Suprapubic skin (tissue), 4 donors: Measurements from ENCODE around the gene OR8B4. TPM values are rescaled to one million over a fixed set of nuclear protein-coding genes. Genes with fewer than 3 reads are reported as not detected.

Source experiments
- DNase-seq, 2 donors: peaks; one replicate each; pipeline ENCODE4 v3.0.0-alpha.2; 2019; ENCODE audit warnings: low spot score in 2 of 2
- H3K27ac ChIP-seq: fragments of 200-600 bp; sonication (generic); one replicate; pipeline ENCODE4 v1.5.1; 2019
- H3K27me3 ChIP-seq: fragments of 200-600 bp; sonication (generic); one replicate; pipeline ENCODE4 v1.5.1; 2019
- H3K36me3 ChIP-seq: fragments of 200-600 bp; sonication (generic); one replicate; pipeline ENCODE4 v1.5.1; 2019
- H3K4me1 ChIP-seq: fragments of 200-600 bp; sonication (generic); one replicate; pipeline ENCODE4 v1.5.1; 2019
- H3K4me3 ChIP-seq: fragments of 200-600 bp; sonication (generic); one replicate; pipeline ENCODE4 v1.5.1; 2019; ENCODE audit warnings: mild to moderate bottlenecking
- H3K9me3 ChIP-seq: fragments of 200-600 bp; sonication (generic); one replicate; pipeline ENCODE4 v1.5.1; 2019
- EP300 ChIP-seq: sonication (generic); formaldehyde crosslinking; IDR thresholded peaks from one replicate; pipeline ENCODE4 v1.6.1; 2017; ENCODE audit warnings: antibody characterized with exemption
- POLR2A ChIP-seq, 2 donors: fragments of 450-650 bp; IDR thresholded peaks; one replicate each; pipeline ENCODE4 v1.6.1; 2017; ENCODE audit warnings: antibody characterized with exemption in 2 of 2, mild to moderate bottlenecking in 2 of 2, moderate library complexity in 2 of 2
- POLR2AphosphoS5 ChIP-seq, 3 donors: sonication (generic); formaldehyde crosslinking; IDR thresholded peaks; one replicate each; pipeline ENCODE4 v1.6.1; 2017; ENCODE audit warnings: antibody characterized with exemption in 3 of 3
- WGBS: methylation state at CpG from one replicate; pipeline ENCODE4 v1.1.5; 2018; 5-methylcytosine and 5-hydroxymethylcytosine counted together
- total RNA-seq, 4 donors: library from RNA; depleted of rRNA; stranded (reverse); fragments of >200 nt; gene quantifications; one replicate each; pipeline ENCODE4 v1.1.0, GENCODE V29; 2016
- TF ChIP-seq, protein P1 (sequence below), 2 donors: fragments of 200-600 bp in 1 of 2; fragments of 450-650 bp in 1 of 2; sonication (generic) in 1 of 2; IDR thresholded peaks; one replicate each; pipeline ENCODE4 v1.5.1; 2016 to 2019; ENCODE audit warnings: antibody characterized with exemption in 2 of 2, mild to moderate bottlenecking in 1 of 2, moderate library complexity in 1 of 2

OR8B4 gene, protein sequence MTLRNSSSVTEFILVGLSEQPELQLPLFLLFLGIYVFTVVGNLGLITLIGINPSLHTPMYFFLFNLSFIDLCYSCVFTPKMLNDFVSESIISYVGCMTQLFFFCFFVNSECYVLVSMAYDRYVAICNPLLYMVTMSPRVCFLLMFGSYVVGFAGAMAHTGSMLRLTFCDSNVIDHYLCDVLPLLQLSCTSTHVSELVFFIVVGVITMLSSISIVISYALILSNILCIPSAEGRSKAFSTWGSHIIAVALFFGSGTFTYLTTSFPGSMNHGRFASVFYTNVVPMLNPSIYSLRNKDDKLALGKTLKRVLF
- not detected for total RNA-seq

DNA sequence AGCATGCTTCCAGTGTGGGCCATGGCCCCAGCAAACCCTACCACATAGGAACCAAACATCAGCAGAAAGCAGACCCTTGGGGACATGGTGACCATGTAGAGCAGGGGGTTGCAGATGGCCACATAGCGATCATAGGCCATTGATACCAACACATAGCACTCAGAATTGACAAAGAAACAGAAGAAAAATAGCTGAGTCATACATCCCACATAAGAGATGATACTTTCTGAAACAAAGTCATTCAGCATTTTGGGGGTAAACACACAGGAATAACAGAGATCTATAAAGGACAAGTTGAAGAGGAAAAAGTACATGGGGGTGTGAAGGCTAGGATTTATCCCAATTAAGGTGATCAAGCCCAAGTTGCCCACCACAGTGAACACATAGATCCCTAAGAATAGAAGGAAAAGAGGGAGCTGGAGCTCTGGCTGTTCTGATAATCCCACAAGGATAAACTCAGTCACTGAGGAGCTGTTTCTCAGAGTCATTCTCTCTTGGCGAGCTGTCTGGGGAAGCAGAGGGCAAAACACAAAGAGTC, at the start of gene OR8B4:
TSS of gene OR8B4 (minus strand) at position 488 of the 538 bp plus-strand sequence. CDS start at position 488, 0 bp downstream.
- TF ChIP-seq EP300 = no peak
- TF ChIP-seq, protein P1, sequence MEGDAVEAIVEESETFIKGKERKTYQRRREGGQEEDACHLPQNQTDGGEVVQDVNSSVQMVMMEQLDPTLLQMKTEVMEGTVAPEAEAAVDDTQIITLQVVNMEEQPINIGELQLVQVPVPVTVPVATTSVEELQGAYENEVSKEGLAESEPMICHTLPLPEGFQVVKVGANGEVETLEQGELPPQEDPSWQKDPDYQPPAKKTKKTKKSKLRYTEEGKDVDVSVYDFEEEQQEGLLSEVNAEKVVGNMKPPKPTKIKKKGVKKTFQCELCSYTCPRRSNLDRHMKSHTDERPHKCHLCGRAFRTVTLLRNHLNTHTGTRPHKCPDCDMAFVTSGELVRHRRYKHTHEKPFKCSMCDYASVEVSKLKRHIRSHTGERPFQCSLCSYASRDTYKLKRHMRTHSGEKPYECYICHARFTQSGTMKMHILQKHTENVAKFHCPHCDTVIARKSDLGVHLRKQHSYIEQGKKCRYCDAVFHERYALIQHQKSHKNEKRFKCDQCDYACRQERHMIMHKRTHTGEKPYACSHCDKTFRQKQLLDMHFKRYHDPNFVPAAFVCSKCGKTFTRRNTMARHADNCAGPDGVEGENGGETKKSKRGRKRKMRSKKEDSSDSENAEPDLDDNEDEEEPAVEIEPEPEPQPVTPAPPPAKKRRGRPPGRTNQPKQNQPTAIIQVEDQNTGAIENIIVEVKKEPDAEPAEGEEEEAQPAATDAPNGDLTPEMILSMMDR (IDR thresholded peaks at IDR 0.05) = no peak
- TF ChIP-seq POLR2A (IDR thresholded peaks at IDR 0.05) = no peak
- TF ChIP-seq POLR2AphosphoS5 (IDR thresholded peaks at IDR 0.05) = no peak
- 92% methylated on average over 2 of the region's 2 CpGs for WGBS
- H3K36me3 ChIP-seq = no peaks in the 10 kb centered on the region
- no peaks in the 10 kb centered on the region for H3K27me3 ChIP-seq
- H3K27ac ChIP-seq = no peak within 1 kb of the TSS
- H3K9me3 ChIP-seq = no peaks in the 10 kb centered on the region
- no peak within 1 kb of the TSS for H3K4me3 ChIP-seq
- no peak for DNase-seq
- H3K4me1 ChIP-seq = no peaks in the 10 kb centered on the region

DNA sequence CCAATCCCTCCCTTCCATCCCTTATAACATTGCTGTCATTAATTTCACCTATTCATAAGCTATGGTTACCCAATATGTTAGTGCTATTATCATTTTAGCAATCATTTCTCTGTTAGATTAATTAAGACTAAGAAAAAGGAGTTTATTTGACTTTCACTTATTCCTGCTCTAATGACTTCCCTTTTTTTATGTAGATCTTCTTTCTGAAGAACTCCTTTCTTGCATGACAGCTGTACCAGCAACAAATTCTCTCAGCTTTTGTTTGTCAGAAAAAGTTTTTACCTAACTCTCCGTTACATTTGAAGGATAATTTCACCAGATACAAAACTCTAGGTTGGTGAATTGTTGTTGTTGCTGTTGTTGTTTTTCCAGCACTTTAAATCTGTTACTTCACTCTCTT, 49.4 kb upstream of the OR8B4 start:
- Histone ChIP-seq H3K9me3 (no peaks in the 10 kb centered on the region), H3K4me1 (no peaks in the 10 kb centered on the region), H3K27ac (no peak overlapping the region), H3K27me3 (no peaks in the 10 kb centered on the region), H3K36me3 (no peaks in the 10 kb centered on the region), H3K4me3 (no peak overlapping the region)
- WGBS = 73% methylated on average over 1 of the region's 1 CpG
- DNase-seq = no peak
- TF ChIP-seq POLR2AphosphoS5 (IDR thresholded peaks at IDR 0.05) (no peak), EP300 (no peak), POLR2A (IDR thresholded peaks at IDR 0.05) (no peak)
- TF ChIP-seq, protein P1 (IDR thresholded peaks at IDR 0.05) = no peak

DNA sequence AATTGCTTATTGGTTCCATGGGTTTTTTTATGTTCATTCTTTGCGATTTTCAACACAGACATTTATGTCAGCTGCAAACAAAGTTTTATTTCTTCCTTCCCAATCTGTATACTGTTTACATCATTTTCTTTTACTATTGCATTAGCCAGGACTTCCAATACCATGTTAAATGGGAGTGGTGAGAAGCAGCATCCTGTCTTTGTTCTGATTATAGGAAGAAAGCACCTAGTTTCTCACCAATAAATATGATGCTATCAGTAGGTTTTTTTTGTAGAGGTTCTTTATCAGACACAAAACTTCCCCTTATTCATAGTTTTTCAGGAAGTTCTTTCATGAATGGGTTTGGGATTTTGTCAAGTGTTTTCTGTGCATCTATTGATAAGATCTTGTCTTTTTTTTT, 48.8 kb upstream of the OR8B4 start:
- no peak for TF ChIP-seq EP300
- TF ChIP-seq POLR2A (IDR thresholded peaks at IDR 0.05) = no peak
- TF ChIP-seq, protein P1 (IDR thresholded peaks at IDR 0.05) = no peak
- TF ChIP-seq POLR2AphosphoS5 (IDR thresholded peaks at IDR 0.05) = no peak
- Histone ChIP-seq H3K36me3 (no peaks in the 10 kb centered on the region), H3K4me3 (no peak overlapping the region), H3K27me3 (no peaks in the 10 kb centered on the region), H3K4me1 (no peaks in the 10 kb centered on the region), H3K27ac (no peak overlapping the region), H3K9me3 (no peaks in the 10 kb centered on the region)
- 66% methylated on average over 1 of the region's 1 CpG for WGBS
- DNase-seq = no peak

DNA sequence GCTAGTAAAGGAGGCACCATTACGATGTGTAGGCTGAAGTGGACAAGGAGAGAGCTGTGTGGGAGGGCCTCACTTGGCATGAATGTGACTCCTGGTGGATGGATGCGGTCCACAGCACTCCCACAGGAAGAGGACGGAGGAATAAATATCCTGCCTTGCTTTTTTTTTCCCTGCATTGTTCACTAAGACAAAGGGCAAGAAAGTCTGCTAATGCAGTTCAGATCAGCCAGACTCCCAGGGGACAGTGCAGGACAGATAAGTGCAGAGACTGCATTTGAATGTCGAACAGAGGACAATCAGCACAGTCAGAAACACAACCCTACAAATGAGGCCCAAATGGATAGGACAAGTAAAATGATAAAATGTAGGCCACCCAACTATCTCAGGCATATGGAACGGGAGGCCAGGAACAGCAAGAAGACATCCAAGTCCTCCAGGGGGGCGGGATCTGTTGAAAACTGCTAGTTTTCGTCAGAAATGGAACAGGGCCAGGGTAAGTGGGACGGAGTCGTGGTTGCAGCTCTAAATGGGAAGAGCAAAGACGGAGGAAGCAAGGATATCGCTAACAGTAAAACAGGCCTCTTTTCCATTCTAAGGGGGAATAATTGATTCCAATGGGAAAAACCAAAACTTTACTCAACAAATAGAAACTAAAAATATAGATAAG, 46.0 kb upstream of the OR8B4 start:
- Histone ChIP-seq H3K27me3 (no peaks in the 10 kb centered on the region), H3K4me1 (no peaks in the 10 kb centered on the region), H3K36me3 (no peaks in the 10 kb centered on the region), H3K9me3 (no peaks in the 10 kb centered on the region), H3K27ac (no peak overlapping the region), H3K4me3 (no peak overlapping the region)
- no peak for DNase-seq
- WGBS = 69% methylated on average over 11 of the region's 11 CpGs
- TF ChIP-seq, protein P1 (IDR thresholded peaks at IDR 0.05) = no peak
- no peak for TF ChIP-seq POLR2AphosphoS5 (IDR thresholded peaks at IDR 0.05)
- TF ChIP-seq POLR2A (IDR thresholded peaks at IDR 0.05) = no peak
- TF ChIP-seq EP300 = no peak

DNA sequence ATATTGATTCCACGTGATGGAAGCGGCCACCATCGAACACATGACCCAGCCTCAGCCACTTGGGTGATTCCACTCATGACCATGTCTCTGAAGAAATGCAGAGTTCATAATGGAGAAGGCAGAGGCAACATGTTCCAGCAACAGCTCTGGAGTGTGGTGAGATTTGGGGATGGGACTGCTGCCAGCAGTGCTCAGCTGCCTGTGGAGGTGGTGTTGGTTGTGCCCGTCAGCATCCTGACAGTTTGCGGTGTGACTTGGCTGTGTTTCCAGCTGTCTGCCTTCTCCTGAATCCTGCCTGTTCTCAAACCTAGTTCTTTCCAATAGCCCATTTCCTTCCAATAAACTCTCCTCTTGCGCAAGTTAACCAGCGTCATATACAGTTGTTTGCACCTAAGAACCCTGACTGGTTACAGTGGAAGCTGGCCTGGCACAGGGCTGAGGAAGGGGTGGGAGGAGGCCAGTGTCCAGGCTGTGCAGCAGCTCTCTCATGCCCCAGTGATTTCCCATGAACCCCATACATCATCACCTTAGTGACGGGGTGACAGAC, 42.8 kb upstream of the OR8B4 start:
- Histone ChIP-seq H3K4me1 (no peaks in the 10 kb centered on the region), H3K27ac (no peak overlapping the region), H3K9me3 (no peaks in the 10 kb centered on the region), H3K27me3 (no peaks in the 10 kb centered on the region), H3K36me3 (no peaks in the 10 kb centered on the region), H3K4me3 (no peak overlapping the region)
- no peak for TF ChIP-seq POLR2AphosphoS5 (IDR thresholded peaks at IDR 0.05)
- no peak for TF ChIP-seq POLR2A (IDR thresholded peaks at IDR 0.05)
- TF ChIP-seq EP300 = no peak
- TF ChIP-seq, protein P1 (IDR thresholded peaks at IDR 0.05) = no peak
- WGBS = 81% methylated on average over 8 of the region's 8 CpGs
- no peak for DNase-seq
